Endodermal cell (in vitro differentiated cells): ENCODE data around the gene GID4. TPM values are rescaled to one million over a fixed set of nuclear protein-coding genes. Genes with fewer than 3 reads are reported as not detected.
A peak's percentile ranks its signal among the peaks of the same experiment; 100 is the strongest.

Source experiments
- DNase-seq: peaks from one replicate; pipeline ENCODE4 v3.0.0-alpha.2; 2017
- H3K27ac ChIP-seq: 2 replicates; pipeline ENCODE4 v1.5.1; 2013; ENCODE audit warnings: mild to moderate bottlenecking, low read depth, low read length, moderate library complexity
- H3K27me3 ChIP-seq: 2 replicates; pipeline ENCODE4 v1.6.1; 2013; ENCODE audit warnings: mild to moderate bottlenecking, low read length, moderate library complexity; ENCODE audit not compliant: insufficient read depth, control insufficient read depth, poor library complexity, severe bottlenecking
- H3K36me3 ChIP-seq: 2 replicates; pipeline ENCODE4 v1.7.0; 2013; ENCODE audit warnings: mild to moderate bottlenecking, low read length, moderate library complexity; ENCODE audit not compliant: control insufficient read depth, insufficient read depth
- H3K4me1 ChIP-seq: one replicate; pipeline ENCODE4 v1.7.0; 2013; ENCODE audit warnings: low read length; ENCODE audit not compliant: control insufficient read depth, insufficient read depth
- H3K4me3 ChIP-seq: 2 replicates; pipeline ENCODE4 v1.5.1; 2013; ENCODE audit warnings: mild to moderate bottlenecking, low read length, moderate library complexity
- H3K9ac ChIP-seq: 2 replicates; pipeline ENCODE4 v1.6.1; 2013; ENCODE audit warnings: mild to moderate bottlenecking, low read length, moderate library complexity; ENCODE audit not compliant: poor library complexity, severe bottlenecking; ENCODE audit errors: extremely low read depth
- H3K9me3 ChIP-seq: 2 replicates; pipeline ENCODE4 v1.6.1; 2013; ENCODE audit warnings: mild to moderate bottlenecking, low read length, moderate library complexity; ENCODE audit not compliant: control insufficient read depth
- H3K27ac Mint-ChIP-seq: 2 replicates; pipeline ENCODE4 v1.8.0; 2020; ENCODE audit warnings: mixed read lengths
- H3K27me3 Mint-ChIP-seq: 2 replicates; pipeline ENCODE4 v1.8.0; 2021; ENCODE audit warnings: mild to moderate bottlenecking, mixed read lengths; ENCODE audit not compliant: insufficient read depth
- H3K36me3 Mint-ChIP-seq: 2 replicates; pipeline ENCODE4 v1.8.0; 2020; ENCODE audit warnings: low read depth, mixed read lengths
- H3K4me1 Mint-ChIP-seq: 2 replicates; pipeline ENCODE4 v1.8.0; 2020; ENCODE audit warnings: mixed read lengths
- H3K4me3 Mint-ChIP-seq: 2 replicates; pipeline ENCODE4 v1.8.0; 2020; ENCODE audit warnings: mild to moderate bottlenecking, moderate library complexity, mixed read lengths
- H3K9me3 Mint-ChIP-seq: 2 replicates; pipeline ENCODE4 v1.8.0; 2020; ENCODE audit warnings: mild to moderate bottlenecking, mixed read lengths
- CTCF ChIP-seq: fragments of 200-600 bp; sonication (generic); conservative IDR thresholded peaks from 2 replicates; pipeline ENCODE4 v1.5.0; 2021; ENCODE audit warnings: antibody characterized with exemption, mild to moderate bottlenecking
- WGBS, 2 experiments: methylation state at CpG; one replicate each; pipeline versions ENCODE4 v1.1.5 to v1.1.7; 2013; ENCODE audit warnings: missing lambda C conversion rate in 2 of 2, mixed read lengths in 1 of 2; ENCODE audit not compliant: insufficient coverage in 1 of 2, insufficient read length in 1 of 2; 5-methylcytosine and 5-hydroxymethylcytosine counted together
- total RNA-seq, 2 donors: library from RNA; stranded (reverse); fragmentation: NEBNext Ultra II Directional in 1 of 2; extraction: Animal tissue kit (Norgen Biotek cat#: 25700) in 1 of 2; gene quantifications; 2 replicates in 1 of 2; 3 replicates in 1 of 2; pipeline ENCODE4 v1.2.1, GENCODE V29; 2021

The GID4 gene
- total RNA-seq, 2 donors from 2014 or later = 20.5 to 20.8 TPM

GRCh38 chr17:18084256-18084655 is 45.0 kb downstream of the GID4 start:
- H3K36me3 ChIP-seq = no peaks in the 10 kb centered on the region
- no peaks in the 10 kb centered on the region for H3K9me3 ChIP-seq
- WGBS, 2 experiments = 85% methylated on average over 4 of the region's 4 CpGs; no CpG with 5 or more reads in 1 of the 2 experiments
- no peaks in the 10 kb centered on the region for H3K9me3 Mint-ChIP-seq
- H3K27me3 Mint-ChIP-seq = peaks cover under 1% of the 10 kb centered on the region
- peaks cover 9% of the 10 kb centered on the region for H3K4me1 Mint-ChIP-seq
- H3K27ac Mint-ChIP-seq = no peak overlapping the region
- H3K9ac ChIP-seq = no peak overlapping the region
- H3K36me3 Mint-ChIP-seq = no peaks in the 10 kb centered on the region
- H3K4me3 Mint-ChIP-seq = no peak overlapping the region
- no peak overlapping the region for H3K4me3 ChIP-seq
- TF ChIP-seq CTCF = no peak
- H3K27me3 ChIP-seq = peaks cover 4% of the 10 kb centered on the region
- no peak overlapping the region for H3K27ac ChIP-seq
- no peak for DNase-seq
- no peaks in the 10 kb centered on the region for H3K4me1 ChIP-seq

- DNase-seq = peak; percentile 99
- Mint-ChIP-seq H3K4me3 (peak within 1 kb of the TSS; percentile 96), H3K36me3 (peaks cover 9% of the 10 kb centered on the region), H3K27me3 (no peaks in the 10 kb centered on the region), H3K27ac (peak within 1 kb of the TSS; percentile 95), H3K9me3 (no peaks in the 10 kb centered on the region), H3K4me1 (peaks cover 9% of the 10 kb centered on the region)
- Histone ChIP-seq H3K4me3 (peak within 1 kb of the TSS; percentile 98), H3K9ac (peak within 1 kb of the TSS; percentile 73), H3K9me3 (no peaks in the 10 kb centered on the region), H3K27me3 (no peaks in the 10 kb centered on the region), H3K36me3 (no peaks in the 10 kb centered on the region), H3K4me1 (no peaks in the 10 kb centered on the region), H3K27ac (peak within 1 kb of the TSS; percentile 74)
- 3 to 4% methylated on average over 43 to 52 of the region's 52 CpGs for WGBS, 2 experiments
- no peak for TF ChIP-seq CTCF
Measured at GRCh38 chr17:18087610-18088491, 48.6 kb downstream of the GID4 start, which contains the start of gene DRG2. Gene DRG2 (plus strand): TSS chr17:18087948. CDS start chr17:18088024, 76 bp downstream.

- Histone ChIP-seq H3K36me3 (peaks cover 11% of the 10 kb centered on the region), H3K4me3 (no peak overlapping the region), H3K4me1 (no peaks in the 10 kb centered on the region), H3K27me3 (no peaks in the 10 kb centered on the region), H3K27ac (no peak overlapping the region), H3K9ac (no peak overlapping the region), H3K9me3 (no peaks in the 10 kb centered on the region)
- H3K27ac Mint-ChIP-seq = peak overlapping the region; percentile 67
- WGBS, 2 experiments = 97 to 100% methylated on average over 2 of the region's 2 CpGs
- DNase-seq = no peak
- H3K36me3 Mint-ChIP-seq = peaks cover 20% of the 10 kb centered on the region
- no peaks in the 10 kb centered on the region for H3K9me3 Mint-ChIP-seq
- H3K4me1 Mint-ChIP-seq = peaks cover 9% of the 10 kb centered on the region
- H3K27me3 Mint-ChIP-seq = no peaks in the 10 kb centered on the region
- TF ChIP-seq CTCF = no peak
- H3K4me3 Mint-ChIP-seq = peak overlapping the region; percentile 16
Measured at GRCh38 chr17:18089613-18090012, 50.4 kb downstream of the GID4 start.
